Measurements from ENCODE around the gene TMEM184A.

DNA sequence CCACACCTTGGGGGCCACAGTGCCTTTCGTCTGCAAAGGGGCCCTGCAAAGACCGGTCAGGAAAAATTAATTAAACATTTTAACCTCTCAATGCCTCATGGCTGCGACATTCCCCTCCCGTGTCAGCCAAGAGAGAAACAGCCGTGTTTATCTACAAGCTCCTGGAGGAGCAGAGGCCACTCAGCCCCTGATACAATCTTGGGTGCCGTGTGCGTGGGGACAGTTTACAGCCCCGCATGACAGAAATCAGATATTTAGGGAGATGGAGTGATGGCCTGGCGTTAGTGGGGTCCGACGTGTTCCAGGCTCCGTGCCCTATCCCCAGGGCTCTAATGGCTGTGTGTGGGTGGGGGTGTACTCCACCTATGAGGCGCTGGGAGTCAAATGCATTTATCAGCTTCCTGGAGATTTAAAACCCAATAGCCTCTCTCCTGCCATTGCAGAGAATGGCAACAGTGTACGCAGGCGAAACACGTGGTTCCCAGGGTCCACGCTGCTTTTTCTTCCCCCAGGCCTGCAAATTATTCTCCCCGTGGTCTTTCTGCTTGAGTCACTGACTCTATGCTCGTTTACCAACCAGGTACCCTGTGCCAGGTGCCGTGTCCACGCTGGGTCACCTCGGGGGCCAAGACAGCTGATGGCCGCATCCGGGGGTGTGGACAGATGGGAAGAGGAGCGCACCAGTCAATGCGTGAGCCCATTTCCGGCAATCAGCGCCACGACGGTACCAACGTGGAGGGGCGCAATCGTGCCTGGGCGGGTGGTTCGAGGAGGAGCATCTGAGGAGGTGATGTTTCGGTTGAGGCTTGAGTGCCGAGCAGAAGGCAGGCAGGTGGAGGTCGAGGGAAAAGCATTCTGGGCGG is 40.4 kb upstream of the TMEM184A start:
- TF ChIP-seq POLR2A (IDR thresholded peaks at IDR 0.05; ENCODE audit: low read length) (no peak), GATA1 (IDR thresholded peaks at IDR 0.05; ENCODE audit: low read depth, low read length) (no peak)

Measured in erythroblast (primary cell).